PC-3 (cell line): ENCODE results near the gene LTC4S.

Source experiments
- EZH2 ChIP-seq: fragments of 300-600 bp; sonication (generic); IDR thresholded peaks from one replicate; pipeline ENCODE4 v1.6.1; 2017; ENCODE audit warnings: antibody characterized with exemption, mild to moderate bottlenecking, low read length; ENCODE audit not compliant: unreplicated experiment
- EZH2phosphoT487 ChIP-seq: fragments of 300-600 bp; sonication (generic); IDR thresholded peaks from 2 replicates; pipeline ENCODE4 v1.6.1; 2018; ENCODE audit warnings: mild to moderate bottlenecking, antibody characterized with exemption, low read length, borderline replicate concordance
- TF ChIP-seq, protein P1 (sequence below): fragments of 300-600 bp; sonication (generic); conservative IDR thresholded peaks from 2 replicates; pipeline ENCODE4 v1.5.1; 2017; ENCODE audit warnings: antibody characterized with exemption, low read depth, mild to moderate bottlenecking, low read length

DNA sequence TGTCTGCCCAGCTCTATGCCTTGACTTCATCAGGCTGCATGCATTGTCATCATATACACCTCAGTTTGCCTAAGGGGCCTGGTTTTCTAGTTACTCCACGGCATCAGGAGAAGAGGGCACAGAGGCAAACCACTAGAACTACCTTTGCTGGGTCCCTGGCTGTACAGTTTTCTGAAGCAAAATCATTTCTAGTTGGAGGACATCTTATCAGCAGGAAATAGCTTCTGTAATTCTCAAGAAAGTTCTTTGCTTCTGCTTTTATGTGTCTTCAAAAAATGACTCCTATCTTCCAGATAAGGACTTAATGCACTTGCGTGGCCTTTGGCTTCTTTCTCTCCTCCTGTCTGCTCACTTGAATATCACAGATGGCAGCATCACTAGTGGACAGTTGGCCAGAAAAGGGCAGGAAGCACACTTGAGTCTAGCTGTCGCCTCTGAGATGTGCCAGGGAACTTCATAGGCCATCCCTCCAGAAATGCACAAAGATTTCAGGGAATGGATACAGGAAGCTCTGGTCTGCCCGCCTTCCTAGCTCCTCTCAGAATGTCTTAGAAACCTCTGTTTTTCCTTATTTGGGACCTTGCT lies 22.4 kb upstream of the LTC4S start:
- TF ChIP-seq, protein P1, sequence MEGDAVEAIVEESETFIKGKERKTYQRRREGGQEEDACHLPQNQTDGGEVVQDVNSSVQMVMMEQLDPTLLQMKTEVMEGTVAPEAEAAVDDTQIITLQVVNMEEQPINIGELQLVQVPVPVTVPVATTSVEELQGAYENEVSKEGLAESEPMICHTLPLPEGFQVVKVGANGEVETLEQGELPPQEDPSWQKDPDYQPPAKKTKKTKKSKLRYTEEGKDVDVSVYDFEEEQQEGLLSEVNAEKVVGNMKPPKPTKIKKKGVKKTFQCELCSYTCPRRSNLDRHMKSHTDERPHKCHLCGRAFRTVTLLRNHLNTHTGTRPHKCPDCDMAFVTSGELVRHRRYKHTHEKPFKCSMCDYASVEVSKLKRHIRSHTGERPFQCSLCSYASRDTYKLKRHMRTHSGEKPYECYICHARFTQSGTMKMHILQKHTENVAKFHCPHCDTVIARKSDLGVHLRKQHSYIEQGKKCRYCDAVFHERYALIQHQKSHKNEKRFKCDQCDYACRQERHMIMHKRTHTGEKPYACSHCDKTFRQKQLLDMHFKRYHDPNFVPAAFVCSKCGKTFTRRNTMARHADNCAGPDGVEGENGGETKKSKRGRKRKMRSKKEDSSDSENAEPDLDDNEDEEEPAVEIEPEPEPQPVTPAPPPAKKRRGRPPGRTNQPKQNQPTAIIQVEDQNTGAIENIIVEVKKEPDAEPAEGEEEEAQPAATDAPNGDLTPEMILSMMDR, result no peak
- no peak for TF ChIP-seq EZH2
- TF ChIP-seq EZH2phosphoT487, result no peak
